ENCODE data around the gene POM121.
"Not testable (repeated sequence)": the region's sequence is repeated elsewhere in the genome, so short reads cannot be mapped to it uniquely, and the experiment has no call there.

The POM121 gene

DNA sequence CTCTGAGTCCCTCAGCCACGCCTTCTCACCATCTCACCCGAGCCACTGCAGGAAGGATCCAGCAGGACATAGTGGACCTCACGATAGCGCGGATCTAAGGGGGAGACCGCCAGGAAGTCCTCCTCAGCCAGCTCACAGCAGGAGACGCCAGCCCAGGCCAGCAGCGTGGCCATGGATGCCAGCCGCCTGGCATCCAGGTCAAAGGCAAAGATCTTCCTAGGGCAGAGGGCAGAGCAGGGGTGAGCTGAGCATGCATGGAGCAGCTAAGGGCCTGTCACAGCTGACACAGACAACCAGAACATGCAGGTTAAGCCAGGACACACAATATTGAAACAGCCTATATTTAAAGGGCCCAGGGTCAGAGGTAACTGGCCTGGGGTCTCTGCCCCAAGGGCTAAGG, 24.4 kb downstream of the POM121 start:
- not testable (repeated sequence) for H3K36me3 ChIP-seq (ENCODE audit: insufficient read depth, insufficient read length, low read length); H3K4me3 ChIP-seq (ENCODE audit: insufficient read length, low read depth); H3K9me3 ChIP-seq (ENCODE audit: insufficient read depth, low read length); H3K9ac ChIP-seq (ENCODE audit: insufficient read length, low read depth); H3K27me3 ChIP-seq (ENCODE audit: insufficient read depth, insufficient read length); H3K4me1 ChIP-seq (ENCODE audit: insufficient read depth, insufficient read length); DNase-seq (ENCODE audit: low read depth, low spot score)

DNA sequence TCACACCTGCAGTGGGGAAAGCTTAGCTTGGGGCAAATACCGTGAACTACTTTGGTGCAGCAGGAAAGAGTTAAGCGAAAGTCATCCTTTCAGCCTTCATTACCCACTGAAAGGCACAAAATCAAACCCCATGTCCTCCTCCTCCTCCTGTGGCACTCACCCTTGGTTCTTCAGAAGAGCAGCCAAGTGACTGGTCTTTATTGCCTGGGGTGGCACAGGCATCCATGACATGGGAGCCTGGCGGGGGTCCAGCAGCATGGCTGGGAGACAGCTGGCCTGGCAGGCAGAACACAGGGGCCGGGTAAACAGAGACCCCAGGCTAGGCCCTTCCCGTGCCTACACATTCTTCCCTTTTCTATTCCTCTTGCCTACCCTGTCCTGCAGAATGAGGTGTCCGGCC, 24.8 kb downstream of the POM121 start:
- H3K4me3 ChIP-seq (ENCODE audit: insufficient read length, low read depth); DNase-seq (ENCODE audit: low read depth, low spot score); H3K9me3 ChIP-seq (ENCODE audit: insufficient read depth, low read length): not testable (repeated sequence)

DNA sequence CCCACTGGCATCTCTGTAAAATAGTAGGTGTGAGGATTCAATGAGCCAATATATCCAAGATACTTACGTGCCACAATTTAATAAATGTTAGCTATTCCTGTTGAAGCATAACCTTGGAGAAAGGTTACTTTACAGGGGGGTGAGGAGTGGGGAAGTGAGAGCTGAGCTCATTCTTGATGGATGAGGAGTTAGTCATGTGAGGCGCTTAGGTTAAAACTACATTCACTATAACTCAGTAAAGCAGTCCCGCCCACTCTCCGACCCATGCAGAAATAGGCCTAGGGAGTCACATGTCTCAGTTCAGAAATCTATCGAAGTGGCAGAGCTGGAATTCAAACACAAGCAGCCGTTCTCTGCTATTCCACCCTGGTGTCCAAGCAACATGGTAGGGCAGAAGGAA, 25.5 kb downstream of the POM121 start:
- H3K27me3 ChIP-seq (ENCODE audit: insufficient read depth, insufficient read length); H3K4me3 ChIP-seq (ENCODE audit: insufficient read length, low read depth); H3K36me3 ChIP-seq (ENCODE audit: insufficient read depth, insufficient read length, low read length); H3K9ac ChIP-seq (ENCODE audit: insufficient read length, low read depth); DNase-seq (ENCODE audit: low read depth, low spot score); H3K9me3 ChIP-seq (ENCODE audit: insufficient read depth, low read length); H3K4me1 ChIP-seq (ENCODE audit: insufficient read depth, insufficient read length): not testable (repeated sequence)

More for the DNA sequence above, 24.8 kb downstream of the POM121 start:
- not testable (repeated sequence) for H3K27me3 ChIP-seq (ENCODE audit: insufficient read depth, insufficient read length); H3K36me3 ChIP-seq (ENCODE audit: insufficient read depth, insufficient read length, low read length); H3K4me1 ChIP-seq (ENCODE audit: insufficient read depth, insufficient read length); H3K9ac ChIP-seq (ENCODE audit: insufficient read length, low read depth)

DNA sequence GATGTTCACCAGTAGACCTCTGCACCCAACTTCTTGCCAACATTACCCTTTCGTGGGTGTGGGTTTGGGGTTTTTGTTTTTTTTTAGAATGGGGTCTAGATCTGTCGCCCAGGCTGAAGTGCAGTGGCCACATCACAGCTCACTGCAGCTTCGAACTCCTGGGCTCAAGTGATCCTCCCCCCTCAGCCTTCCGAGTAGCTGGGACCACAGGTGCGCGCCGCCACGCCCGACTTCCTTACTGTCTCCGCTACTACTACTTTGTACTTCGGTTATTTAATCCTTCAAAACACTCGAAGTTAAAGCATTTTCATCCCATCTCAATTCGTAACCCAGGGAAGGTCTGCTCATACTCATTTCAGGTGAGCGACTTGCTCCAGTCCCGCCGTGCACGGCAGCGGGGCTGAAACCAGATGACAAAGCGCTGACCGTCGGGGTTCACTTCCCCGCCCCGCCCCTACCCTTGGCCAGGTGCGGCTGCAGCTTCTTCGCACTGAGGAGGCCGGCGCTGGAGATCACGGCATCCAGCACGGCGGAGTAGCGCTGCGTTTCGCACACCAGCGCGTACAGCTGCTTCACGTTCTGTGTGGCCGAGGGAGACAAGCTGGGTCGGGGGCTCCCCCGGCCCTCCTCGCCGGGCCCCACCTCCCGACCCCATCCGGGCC, 29.1 kb downstream of the POM121 start:
- not testable (repeated sequence) for H3K4me1 ChIP-seq (ENCODE audit: insufficient read depth, insufficient read length); H3K9ac ChIP-seq (ENCODE audit: insufficient read length, low read depth); DNase-seq (ENCODE audit: low read depth, low spot score); H3K9me3 ChIP-seq (ENCODE audit: insufficient read depth, low read length); H3K27me3 ChIP-seq (ENCODE audit: insufficient read depth, insufficient read length); H3K4me3 ChIP-seq (ENCODE audit: insufficient read length, low read depth); H3K36me3 ChIP-seq (ENCODE audit: insufficient read depth, insufficient read length, low read length)

DNA sequence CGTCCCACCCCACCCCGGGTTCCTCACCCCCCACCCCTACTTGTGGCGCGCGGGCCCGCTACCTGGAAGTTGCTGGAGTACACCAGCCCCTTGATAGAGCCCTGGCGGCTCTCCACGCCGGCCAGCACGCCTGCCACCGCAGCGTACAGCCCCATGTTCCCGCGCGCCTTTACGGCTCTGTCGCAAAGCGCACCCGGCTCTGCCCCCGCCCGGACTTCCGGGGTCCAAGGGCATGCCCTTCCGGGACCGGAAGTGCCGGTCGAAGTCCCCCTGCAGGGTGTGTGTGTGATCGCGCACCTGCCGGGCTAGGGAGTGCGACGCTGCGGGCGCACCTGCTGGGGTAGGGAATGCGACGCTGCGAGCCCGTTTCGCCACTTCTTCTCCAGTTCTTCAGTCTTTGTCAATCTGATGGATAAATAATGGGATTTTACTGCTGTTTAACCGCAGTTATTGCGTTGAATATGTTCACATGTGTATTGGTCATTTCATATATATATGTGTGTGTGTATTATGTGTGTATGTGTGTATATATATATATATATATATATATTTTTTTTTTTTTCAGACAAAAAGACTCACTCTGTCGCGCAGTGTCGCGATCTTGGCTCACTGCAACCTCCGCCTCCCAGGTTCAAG, 29.8 kb downstream of the POM121 start:
- H3K9me3 ChIP-seq (ENCODE audit: insufficient read depth, low read length); H3K4me3 ChIP-seq (ENCODE audit: insufficient read length, low read depth); H3K36me3 ChIP-seq (ENCODE audit: insufficient read depth, insufficient read length, low read length): not testable (repeated sequence)

DNA sequence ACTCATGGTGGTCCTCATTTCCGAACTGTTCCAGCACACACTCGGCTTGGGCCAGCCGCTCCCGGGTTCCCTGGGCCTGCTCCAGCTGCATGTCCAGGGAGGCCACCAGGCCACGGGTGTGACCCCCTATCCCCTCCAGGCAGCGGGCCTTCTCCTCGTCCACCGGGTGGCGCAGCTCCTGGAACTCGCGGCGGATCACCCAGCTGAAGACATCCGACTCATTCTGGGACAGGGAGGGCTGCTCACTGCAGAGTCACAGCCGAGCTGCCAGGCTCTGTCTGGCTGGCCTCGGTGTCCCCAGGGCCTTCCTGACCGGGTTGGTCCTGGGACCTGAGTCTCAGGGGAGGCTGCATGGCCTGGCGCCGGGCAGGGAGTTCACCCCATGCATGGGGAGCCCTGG, 35.1 kb downstream of the POM121 start:
- not testable (repeated sequence) for H3K27me3 ChIP-seq (ENCODE audit: insufficient read depth, insufficient read length); H3K4me3 ChIP-seq (ENCODE audit: insufficient read length, low read depth); H3K4me1 ChIP-seq (ENCODE audit: insufficient read depth, insufficient read length); DNase-seq (ENCODE audit: low read depth, low spot score); H3K9ac ChIP-seq (ENCODE audit: insufficient read length, low read depth); H3K9me3 ChIP-seq (ENCODE audit: insufficient read depth, low read length); H3K36me3 ChIP-seq (ENCODE audit: insufficient read depth, insufficient read length, low read length)

More for the DNA sequence above, 29.8 kb downstream of the POM121 start:
- H3K27me3 ChIP-seq (ENCODE audit: insufficient read depth, insufficient read length); DNase-seq (ENCODE audit: low read depth, low spot score); H3K9ac ChIP-seq (ENCODE audit: insufficient read length, low read depth); H3K4me1 ChIP-seq (ENCODE audit: insufficient read depth, insufficient read length): not testable (repeated sequence)

DNA sequence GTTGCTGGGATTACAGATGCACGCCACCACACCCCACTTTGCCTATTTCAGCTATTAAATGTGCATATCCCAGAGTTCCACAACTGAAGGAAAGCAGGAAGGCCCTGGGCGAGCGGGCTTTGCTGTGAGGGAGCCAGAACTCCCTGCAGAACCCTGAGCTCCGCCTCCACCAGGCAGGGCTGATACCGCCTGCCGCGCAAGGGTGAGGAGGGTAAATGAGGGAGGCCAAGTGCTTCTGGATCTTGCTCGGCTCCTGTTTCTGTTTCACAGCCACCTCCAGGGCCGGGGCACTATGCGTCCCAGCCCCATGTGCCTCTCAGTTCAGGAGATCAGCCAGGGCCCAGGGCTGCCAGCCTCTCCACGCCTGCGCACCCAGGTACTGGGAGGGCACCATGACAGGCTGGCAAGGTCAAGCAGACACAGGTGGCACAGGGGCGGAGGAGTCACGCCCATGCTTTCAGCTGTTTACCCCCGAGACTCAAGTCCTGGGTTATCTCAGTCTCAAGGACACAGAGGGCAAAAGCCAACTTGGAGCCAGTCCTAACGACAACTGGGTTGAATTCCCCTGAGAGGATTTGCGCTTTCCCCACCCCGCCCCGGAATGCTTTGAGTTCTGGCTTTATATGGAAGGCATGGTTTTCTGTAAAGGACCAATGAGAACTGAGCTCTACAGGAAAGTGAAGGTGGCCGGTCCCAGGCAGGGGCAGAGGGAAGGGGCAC, 35.9 kb downstream of the POM121 start:
- not testable (repeated sequence) for H3K9me3 ChIP-seq (ENCODE audit: insufficient read depth, low read length); H3K4me1 ChIP-seq (ENCODE audit: insufficient read depth, insufficient read length); H3K9ac ChIP-seq (ENCODE audit: insufficient read length, low read depth); H3K27me3 ChIP-seq (ENCODE audit: insufficient read depth, insufficient read length); DNase-seq (ENCODE audit: low read depth, low spot score); H3K36me3 ChIP-seq (ENCODE audit: insufficient read depth, insufficient read length, low read length); H3K4me3 ChIP-seq (ENCODE audit: insufficient read length, low read depth)

DNA sequence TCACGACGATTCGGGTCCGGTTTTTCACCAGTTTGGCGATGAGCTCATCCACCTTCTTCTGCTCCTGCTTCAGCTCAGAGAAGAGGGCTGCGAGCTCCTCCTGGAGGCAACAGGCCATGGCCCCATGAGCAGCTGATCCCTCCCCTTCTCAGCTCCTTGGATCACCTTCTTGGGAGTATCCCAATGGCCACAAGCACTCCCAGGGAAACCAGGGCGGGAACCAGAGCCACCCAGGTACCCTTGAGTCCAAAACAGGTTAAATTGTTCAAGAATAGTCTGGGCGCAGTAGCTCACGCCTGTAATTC, 36.4 kb downstream of the POM121 start:
- not testable (repeated sequence) for H3K4me3 ChIP-seq (ENCODE audit: insufficient read length, low read depth); H3K9ac ChIP-seq (ENCODE audit: insufficient read length, low read depth)

DNA sequence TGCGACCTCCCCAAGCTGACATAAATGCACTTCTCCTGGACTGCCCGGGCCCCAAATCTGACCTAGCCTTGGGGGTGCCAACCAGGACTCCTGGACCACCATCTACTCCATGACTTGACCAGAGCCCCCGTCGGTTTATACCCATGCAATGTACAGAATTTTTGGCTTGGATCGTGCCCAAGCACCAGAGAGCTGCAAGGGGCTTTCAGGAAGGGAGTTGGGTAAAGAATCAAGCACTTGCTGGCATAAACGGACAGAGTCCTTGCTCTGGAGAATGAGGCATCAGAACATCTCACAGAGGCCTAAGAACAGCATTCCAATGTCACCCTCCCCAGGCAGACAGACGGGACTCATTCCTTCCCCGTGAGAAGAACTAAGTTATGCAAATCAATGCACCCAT, 38.2 kb downstream of the POM121 start:
- not testable (repeated sequence) for H3K4me3 ChIP-seq (ENCODE audit: insufficient read length, low read depth); DNase-seq (ENCODE audit: low read depth, low spot score); H3K9me3 ChIP-seq (ENCODE audit: insufficient read depth, low read length); H3K36me3 ChIP-seq (ENCODE audit: insufficient read depth, insufficient read length, low read length); H3K4me1 ChIP-seq (ENCODE audit: insufficient read depth, insufficient read length); H3K27me3 ChIP-seq (ENCODE audit: insufficient read depth, insufficient read length); H3K9ac ChIP-seq (ENCODE audit: insufficient read length, low read depth)

More for the DNA sequence above, 36.4 kb downstream of the POM121 start:
- not testable (repeated sequence) for H3K9me3 ChIP-seq (ENCODE audit: insufficient read depth, low read length); H3K4me1 ChIP-seq (ENCODE audit: insufficient read depth, insufficient read length); DNase-seq (ENCODE audit: low read depth, low spot score); H3K27me3 ChIP-seq (ENCODE audit: insufficient read depth, insufficient read length); H3K36me3 ChIP-seq (ENCODE audit: insufficient read depth, insufficient read length, low read length)

DNA sequence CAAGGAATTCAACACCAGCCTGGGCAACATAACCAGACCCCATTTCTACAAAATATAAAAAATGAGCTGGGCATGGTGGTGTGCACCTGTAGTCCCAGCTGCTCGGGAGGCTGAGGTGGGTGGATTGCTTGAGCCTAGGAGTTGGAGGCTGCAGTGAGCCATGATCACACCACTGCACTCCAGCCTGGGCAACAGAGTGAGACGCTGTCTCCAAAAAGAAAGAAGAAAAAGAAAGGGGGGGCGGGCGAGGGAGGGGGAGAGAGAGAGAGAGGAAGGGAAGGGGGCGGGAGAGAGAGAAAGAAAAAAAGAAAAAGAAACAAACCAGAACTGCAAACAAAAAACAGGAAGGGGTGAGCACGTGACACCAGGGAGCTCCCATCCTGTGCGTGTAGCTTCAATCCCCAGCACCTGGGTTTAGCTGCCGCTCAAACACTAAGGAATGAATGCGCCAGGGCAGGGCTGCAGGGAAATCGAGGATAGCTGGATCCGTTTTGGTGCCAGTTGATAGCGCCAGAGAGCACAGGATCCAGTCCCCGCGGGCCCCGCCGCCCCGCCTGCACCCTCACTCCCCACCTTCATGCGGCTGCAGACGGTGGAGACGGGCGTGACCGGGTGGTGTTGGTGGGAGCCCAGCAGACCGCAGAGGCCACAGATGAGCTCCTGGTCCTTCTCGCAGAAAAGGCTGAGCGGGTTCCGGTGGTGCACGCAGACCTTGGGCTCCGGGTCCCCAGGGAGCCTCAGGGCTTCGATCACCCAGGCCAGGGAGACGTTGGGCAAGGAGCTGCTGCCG, 40.5 kb downstream of the POM121 start:
- not testable (repeated sequence) for H3K4me1 ChIP-seq (ENCODE audit: insufficient read depth, insufficient read length); DNase-seq (ENCODE audit: low read depth, low spot score); H3K36me3 ChIP-seq (ENCODE audit: insufficient read depth, insufficient read length, low read length); H3K9ac ChIP-seq (ENCODE audit: insufficient read length, low read depth); H3K4me3 ChIP-seq (ENCODE audit: insufficient read length, low read depth); H3K9me3 ChIP-seq (ENCODE audit: insufficient read depth, low read length); H3K27me3 ChIP-seq (ENCODE audit: insufficient read depth, insufficient read length)

DNA sequence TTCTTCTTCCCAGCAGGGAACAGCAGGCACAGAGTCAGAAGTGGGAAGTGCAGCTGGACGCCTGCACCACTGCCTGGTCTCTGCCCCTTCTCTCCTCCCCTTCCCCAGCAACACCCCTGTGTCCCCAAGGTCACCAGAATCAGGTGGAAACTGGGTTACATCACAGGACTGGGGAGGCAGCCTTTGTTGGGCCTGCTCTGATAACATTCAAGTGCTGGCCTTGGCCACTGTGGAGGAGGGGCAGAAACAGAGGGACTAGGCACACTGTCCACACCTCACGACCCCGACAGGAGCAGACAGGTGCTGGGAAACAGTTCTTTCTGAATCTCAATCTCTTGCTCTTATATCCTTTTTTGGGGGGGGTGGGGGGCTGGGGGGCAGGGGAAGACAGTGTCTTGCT, 42.0 kb downstream of the POM121 start:
- H3K27me3 ChIP-seq (ENCODE audit: insufficient read depth, insufficient read length); H3K9ac ChIP-seq (ENCODE audit: insufficient read length, low read depth); H3K9me3 ChIP-seq (ENCODE audit: insufficient read depth, low read length): not testable (repeated sequence)

More for the DNA sequence above, 42.0 kb downstream of the POM121 start:
- not testable (repeated sequence) for DNase-seq (ENCODE audit: low read depth, low spot score); H3K4me1 ChIP-seq (ENCODE audit: insufficient read depth, insufficient read length); H3K4me3 ChIP-seq (ENCODE audit: insufficient read length, low read depth); H3K36me3 ChIP-seq (ENCODE audit: insufficient read depth, insufficient read length, low read length)
